Measurements from ENCODE around the gene GP1BB.

GP1BB gene

DNA sequence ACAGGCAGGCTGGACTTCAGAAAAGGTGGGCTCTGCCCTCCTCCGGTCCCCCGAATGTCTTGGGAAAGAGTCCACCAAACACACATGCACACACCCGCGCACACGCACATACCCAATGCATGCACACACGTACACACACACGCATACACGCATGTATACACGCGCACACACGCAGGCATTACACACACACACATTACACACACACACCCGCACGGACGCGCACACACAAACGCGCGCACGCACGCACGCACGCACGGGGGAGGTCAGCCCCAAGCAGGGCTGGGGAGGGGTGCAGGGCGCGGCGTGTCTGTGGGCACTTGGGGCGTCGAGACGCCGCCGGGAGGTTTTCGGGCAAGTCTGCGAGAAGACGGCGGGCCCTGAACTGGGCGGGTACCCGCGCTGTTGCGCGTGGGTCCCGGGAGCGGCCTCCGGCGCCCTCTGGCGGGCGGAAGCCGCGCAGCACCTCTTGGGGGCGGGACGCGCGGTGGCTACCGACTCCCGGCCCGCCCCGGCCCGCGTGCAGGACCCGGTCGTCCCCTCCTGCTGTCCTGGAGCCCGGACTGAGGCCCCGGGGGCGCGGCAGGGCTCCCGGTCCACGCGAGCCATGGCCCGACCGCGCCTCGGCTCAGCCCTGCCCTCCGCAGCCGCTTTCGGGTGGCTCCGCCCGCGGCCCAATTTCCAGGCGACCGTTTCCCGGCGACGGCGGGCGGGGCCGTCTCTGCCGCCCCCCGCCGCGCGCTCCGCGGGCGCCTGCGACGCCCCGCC is 5.5 kb upstream of the GP1BB start:
- no peak overlapping the region for H4K91ac ChIP-seq (ENCODE audit: low read depth, low read length)
- H3K27ac ChIP-seq (ENCODE audit: low read depth, low read length): no peak overlapping the region
- H4K8ac ChIP-seq (ENCODE audit: low read depth, low read length): peak overlapping the region; percentile 8
- no peak overlapping the region for H3K9ac ChIP-seq (ENCODE audit: low read length)
- H3K4ac ChIP-seq (ENCODE audit: low read depth, low read length): no peak overlapping the region
- H3K4me2 ChIP-seq (ENCODE audit: low read length): peak overlapping the region; percentile 91
- H3K14ac ChIP-seq (ENCODE audit: low read length): no peak overlapping the region
- peak overlapping the region; percentile 61 for H3K4me3 ChIP-seq (ENCODE audit: low read depth, low read length)
- no peaks in the 10 kb centered on the region for H3K79me2 ChIP-seq (ENCODE audit: control insufficient read depth, insufficient read depth, low read length, poor library complexity)
- no peaks in the 10 kb centered on the region for H3K36me3 ChIP-seq (ENCODE audit: control insufficient read depth in 1 of 2, insufficient read depth in 2 of 2, low read length in 2 of 2)
- no peak overlapping the region for H2BK12ac ChIP-seq (ENCODE audit: low read length)
- no peak overlapping the region for H4K12ac ChIP-seq (ENCODE audit: low read depth, low read length)
- H3K18ac ChIP-seq (ENCODE audit: low read length): no peak overlapping the region
- H2AK5ac ChIP-seq (ENCODE audit: low read length): no peak overlapping the region
- H3K4me1 ChIP-seq (ENCODE audit: control insufficient read depth in 1 of 2, insufficient read depth in 2 of 2, low read length in 2 of 2): peaks cover 13 to 14% of the 10 kb centered on the region in 2 experiments
- no peak overlapping the region for H3K23ac ChIP-seq (ENCODE audit: low read length)
- peaks cover 29% of the 10 kb centered on the region for H3K9me3 ChIP-seq (ENCODE audit: insufficient read depth, low read depth, low read length)
- peak; percentile 60 to 90 for DNase-seq
- no peak overlapping the region for H2BK120ac ChIP-seq (ENCODE audit: insufficient read depth, low read length, poor library complexity)
- H3K27me3 ChIP-seq (ENCODE audit: insufficient read depth, low read length): peaks cover 76% of the 10 kb centered on the region
- no peaks in the 10 kb centered on the region for H3K79me1 ChIP-seq (ENCODE audit: low read length)
- whole genome bisulfite sequencing (ENCODE audit: extremely low coverage, insufficient coverage, insufficient read length): no CpG with 5 or more reads among the region's 96 CpGs
- H2AFZ ChIP-seq (ENCODE audit: insufficient read depth, low read length, poor library complexity): no peak overlapping the region
- no peak overlapping the region for H2BK5ac ChIP-seq (ENCODE audit: low read depth, low read length, poor library complexity)

DNA sequence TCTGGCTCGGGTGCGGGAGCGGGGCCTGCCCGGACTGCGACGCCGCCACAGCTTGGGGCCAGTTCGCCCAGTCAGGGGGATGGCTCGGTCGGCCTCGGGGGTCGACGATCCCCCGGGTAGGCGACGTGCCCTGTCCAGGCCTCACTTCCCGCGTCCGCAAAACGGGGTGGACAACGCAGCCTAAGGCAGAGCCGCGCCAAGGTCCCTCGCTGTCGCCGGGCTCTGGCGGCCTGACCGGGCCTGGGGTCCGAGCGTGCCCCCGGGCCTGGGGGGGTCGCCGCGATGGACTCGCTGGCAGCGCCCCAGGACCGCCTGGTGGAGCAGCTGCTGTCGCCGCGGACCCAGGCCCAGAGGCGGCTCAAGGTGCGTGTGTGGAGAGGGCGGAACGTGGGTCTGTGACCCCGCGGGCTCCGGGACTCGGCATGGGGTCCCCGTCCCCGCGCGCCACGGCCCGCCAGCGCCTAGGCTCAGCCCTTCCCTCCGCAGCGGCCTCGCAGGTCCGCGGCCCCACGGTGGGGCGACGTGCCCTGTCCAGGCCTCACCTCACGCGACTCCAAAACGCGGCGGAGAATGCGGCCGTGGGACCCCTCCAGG is 4.8 kb upstream of the GP1BB start:
- Histone ChIP-seq H2BK120ac (ENCODE audit: insufficient read depth, low read length, poor library complexity) (no peak overlapping the region), H3K14ac (ENCODE audit: low read length) (no peak overlapping the region), H3K79me1 (ENCODE audit: low read length) (no peaks in the 10 kb centered on the region), H3K4me1 (ENCODE audit: control insufficient read depth in 1 of 2, insufficient read depth in 2 of 2, low read length in 2 of 2) (peaks cover 19 to 20% of the 10 kb centered on the region in 2 experiments), H3K4me3 (ENCODE audit: low read depth, low read length) (peak overlapping the region; percentile 61), H4K8ac (ENCODE audit: low read depth, low read length) (no peak overlapping the region), H3K9me3 (ENCODE audit: insufficient read depth, low read depth, low read length) (peaks cover 29% of the 10 kb centered on the region), H4K91ac (ENCODE audit: low read depth, low read length) (no peak overlapping the region), H2AFZ (ENCODE audit: insufficient read depth, low read length, poor library complexity) (no peak overlapping the region), H3K23ac (ENCODE audit: low read length) (no peak overlapping the region), H3K4ac (ENCODE audit: low read depth, low read length) (no peak overlapping the region), H3K4me2 (ENCODE audit: low read length) (peak overlapping the region; percentile 91), H4K12ac (ENCODE audit: low read depth, low read length) (no peak overlapping the region), H3K27me3 (ENCODE audit: insufficient read depth, low read length) (peaks cover 79% of the 10 kb centered on the region), H2AK5ac (ENCODE audit: low read length) (no peak overlapping the region), H3K9ac (ENCODE audit: low read length) (no peak overlapping the region), H2BK12ac (ENCODE audit: low read length) (no peak overlapping the region), H3K79me2 (ENCODE audit: control insufficient read depth, insufficient read depth, low read length, poor library complexity) (no peaks in the 10 kb centered on the region), H3K18ac (ENCODE audit: low read length) (no peak overlapping the region), H3K36me3 (ENCODE audit: control insufficient read depth in 1 of 2, insufficient read depth in 2 of 2, low read length in 2 of 2) (no peaks in the 10 kb centered on the region), H3K27ac (ENCODE audit: low read depth, low read length) (no peak overlapping the region), H2BK5ac (ENCODE audit: low read depth, low read length, poor library complexity) (no peak overlapping the region)
- WGBS (ENCODE audit: extremely low coverage, insufficient coverage, insufficient read length): no CpG with 5 or more reads among the region's 70 CpGs
- DNase-seq: no peak

DNA sequence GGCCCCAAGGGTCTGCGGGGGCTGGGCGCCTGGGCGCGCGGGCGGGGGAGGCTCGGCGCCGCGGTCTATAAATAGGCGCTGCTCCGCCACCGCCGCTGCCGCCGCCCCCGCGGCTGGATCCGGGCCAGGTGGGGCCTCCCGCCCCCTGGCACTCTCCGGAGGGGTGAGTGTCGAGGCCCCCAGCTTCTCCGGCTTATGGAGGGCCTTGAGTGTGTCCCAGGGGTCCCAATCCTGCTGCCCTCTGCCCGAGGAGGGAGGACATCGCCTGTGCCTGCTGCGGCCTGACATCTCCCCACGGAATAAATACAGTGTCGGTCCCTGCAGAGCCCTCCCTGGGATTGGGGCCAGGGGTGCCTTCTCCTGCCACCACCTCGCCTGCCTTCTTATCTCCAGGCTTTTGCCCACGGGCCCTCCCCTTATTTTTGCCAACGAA is 4.3 kb upstream of the GP1BB start:
- H2BK5ac ChIP-seq (ENCODE audit: low read depth, low read length, poor library complexity): no peak overlapping the region
- H2BK120ac ChIP-seq (ENCODE audit: insufficient read depth, low read length, poor library complexity): no peak overlapping the region
- no peak overlapping the region for H2AK5ac ChIP-seq (ENCODE audit: low read length)
- no peak overlapping the region for H3K18ac ChIP-seq (ENCODE audit: low read length)
- no peak overlapping the region for H3K14ac ChIP-seq (ENCODE audit: low read length)
- peaks cover 79% of the 10 kb centered on the region for H3K27me3 ChIP-seq (ENCODE audit: insufficient read depth, low read length)
- no peak for DNase-seq
- no peak overlapping the region for H3K9ac ChIP-seq (ENCODE audit: low read length)
- no peak overlapping the region for H3K4ac ChIP-seq (ENCODE audit: low read depth, low read length)
- H4K12ac ChIP-seq (ENCODE audit: low read depth, low read length): no peak overlapping the region
- no peak overlapping the region for H4K91ac ChIP-seq (ENCODE audit: low read depth, low read length)
- H3K23ac ChIP-seq (ENCODE audit: low read length): no peak overlapping the region
- H3K4me2 ChIP-seq (ENCODE audit: low read length): peak overlapping the region; percentile 91
- no CpG with 5 or more reads among the region's 31 CpGs for WGBS (ENCODE audit: extremely low coverage, insufficient coverage, insufficient read length)
- no peak overlapping the region for H2BK12ac ChIP-seq (ENCODE audit: low read length)
- H4K8ac ChIP-seq (ENCODE audit: low read depth, low read length): no peak overlapping the region
- H2AFZ ChIP-seq (ENCODE audit: insufficient read depth, low read length, poor library complexity): no peak overlapping the region
- H3K9me3 ChIP-seq (ENCODE audit: insufficient read depth, low read depth, low read length): peaks cover 29% of the 10 kb centered on the region
- peaks cover 23 to 26% of the 10 kb centered on the region in 2 experiments for H3K4me1 ChIP-seq (ENCODE audit: control insufficient read depth in 1 of 2, insufficient read depth in 2 of 2, low read length in 2 of 2)
- H3K79me2 ChIP-seq (ENCODE audit: control insufficient read depth, insufficient read depth, low read length, poor library complexity): no peaks in the 10 kb centered on the region
- H3K27ac ChIP-seq (ENCODE audit: low read depth, low read length): no peak overlapping the region
- H3K36me3 ChIP-seq (ENCODE audit: control insufficient read depth in 1 of 2, insufficient read depth in 2 of 2, low read length in 2 of 2): no peaks in the 10 kb centered on the region
- no peaks in the 10 kb centered on the region for H3K79me1 ChIP-seq (ENCODE audit: low read length)
- H3K4me3 ChIP-seq (ENCODE audit: low read depth, low read length): no peak overlapping the region

DNA sequence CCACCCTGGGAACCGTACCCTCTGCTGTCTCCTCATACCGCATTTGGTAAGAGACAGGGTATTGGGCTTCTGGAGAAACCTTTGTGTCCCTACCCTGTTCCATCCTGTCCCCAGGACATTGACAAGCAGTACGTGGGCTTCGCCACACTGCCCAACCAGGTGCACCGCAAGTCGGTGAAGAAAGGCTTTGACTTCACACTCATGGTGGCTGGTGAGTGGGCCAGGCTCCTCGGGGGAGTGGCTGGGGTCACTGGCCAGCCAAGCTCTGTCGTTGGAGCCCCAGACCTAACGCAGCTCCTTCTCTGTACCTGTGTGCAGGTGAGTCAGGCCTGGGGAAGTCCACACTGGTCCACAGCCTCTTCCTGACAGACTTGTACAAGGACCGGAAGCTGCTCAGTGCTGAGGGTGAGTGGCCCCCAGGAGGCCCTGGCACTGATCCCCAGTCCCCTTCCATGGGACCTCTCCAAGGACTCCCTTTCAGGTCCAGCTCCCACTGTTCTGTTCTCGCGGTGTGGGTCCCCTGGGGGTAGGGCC is 3.8 kb upstream of the GP1BB start:
- Histone ChIP-seq H3K4me1 (ENCODE audit: control insufficient read depth in 1 of 2, insufficient read depth in 2 of 2, low read length in 2 of 2) (peaks cover 24 to 26% of the 10 kb centered on the region in 2 experiments), H4K91ac (ENCODE audit: low read depth, low read length) (no peak overlapping the region), H3K79me1 (ENCODE audit: low read length) (no peaks in the 10 kb centered on the region), H3K79me2 (ENCODE audit: control insufficient read depth, insufficient read depth, low read length, poor library complexity) (no peaks in the 10 kb centered on the region), H3K23ac (ENCODE audit: low read length) (no peak overlapping the region), H3K14ac (ENCODE audit: low read length) (no peak overlapping the region), H4K8ac (ENCODE audit: low read depth, low read length) (no peak overlapping the region), H3K18ac (ENCODE audit: low read length) (no peak overlapping the region), H3K36me3 (ENCODE audit: control insufficient read depth in 1 of 2, insufficient read depth in 2 of 2, low read length in 2 of 2) (no peaks in the 10 kb centered on the region), H3K9ac (ENCODE audit: low read length) (no peak overlapping the region), H2AFZ (ENCODE audit: insufficient read depth, low read length, poor library complexity) (no peak overlapping the region), H3K4me3 (ENCODE audit: low read depth, low read length) (no peak overlapping the region), H3K27ac (ENCODE audit: low read depth, low read length) (no peak overlapping the region), H3K9me3 (ENCODE audit: insufficient read depth, low read depth, low read length) (peaks cover 31% of the 10 kb centered on the region), H2BK5ac (ENCODE audit: low read depth, low read length, poor library complexity) (no peak overlapping the region), H2AK5ac (ENCODE audit: low read length) (no peak overlapping the region), H3K4ac (ENCODE audit: low read depth, low read length) (no peak overlapping the region), H2BK12ac (ENCODE audit: low read length) (no peak overlapping the region), H3K4me2 (ENCODE audit: low read length) (no peak overlapping the region), H3K27me3 (ENCODE audit: insufficient read depth, low read length) (peaks cover 80% of the 10 kb centered on the region), H4K12ac (ENCODE audit: low read depth, low read length) (no peak overlapping the region), H2BK120ac (ENCODE audit: insufficient read depth, low read length, poor library complexity) (no peak overlapping the region)
- DNase-seq: no peak
- WGBS (ENCODE audit: extremely low coverage, insufficient coverage, insufficient read length): no CpG with 5 or more reads among the region's 12 CpGs
